Lung (tissue), 12 donors: ENCODE data around the gene HUNK. TPM values are rescaled to one million over a fixed set of nuclear protein-coding genes. Genes with fewer than 3 reads are reported as not detected.

Experiments
- ATAC-seq: fragments of 200-7000 bp; cut with Tn5 transposase; one replicate; pipeline ENCODE4 v1.9.1; 2020; ENCODE audit warnings: moderate number of reproducible peaks; ENCODE audit not compliant: insufficient read depth, low FRiP score
- DNase-seq, 3 donors: peaks; one replicate each; pipeline ENCODE4 v3.0.0-alpha.2; 2013 to 2017
- H3K27ac ChIP-seq, 2 donors: one replicate each; pipeline ENCODE4 v1.5.1; 2013; ENCODE audit warnings: mild to moderate bottlenecking in 2 of 2, moderate library complexity in 2 of 2, control low read depth in 1 of 2, inconsistent platforms in 1 of 2, low read depth in 1 of 2, low read length in 1 of 2
- H3K27me3 ChIP-seq, 3 donors: one replicate each; pipeline ENCODE4 v1.5.1; 2013; ENCODE audit warnings: low read length in 2 of 3; ENCODE audit not compliant: control insufficient read depth in 3 of 3, insufficient read depth in 3 of 3
- H3K36me3 ChIP-seq, 4 donors: one replicate each; pipeline ENCODE4 v1.5.1; 2013; ENCODE audit warnings: low read length in 4 of 4, mild to moderate bottlenecking in 1 of 4, moderate library complexity in 1 of 4; ENCODE audit not compliant: control insufficient read depth in 4 of 4, insufficient read depth in 4 of 4
- H3K4me1 ChIP-seq, 5 donors: one replicate each; pipeline ENCODE4 v1.5.1; 2013; ENCODE audit warnings: low read length in 5 of 5, mild to moderate bottlenecking in 2 of 5, moderate library complexity in 1 of 5; ENCODE audit not compliant: control insufficient read depth in 5 of 5, insufficient read depth in 5 of 5
- H3K4me3 ChIP-seq: one replicate; pipeline ENCODE4 v1.5.1; 2013; ENCODE audit warnings: mild to moderate bottlenecking, control low read depth, moderate library complexity
- H3K9ac ChIP-seq, 2 donors: one replicate each; pipeline ENCODE4 v1.5.1; 2013; ENCODE audit warnings: low read length in 2 of 2, control low read depth in 1 of 2; ENCODE audit not compliant: insufficient read depth in 1 of 2
- H3K9me3 ChIP-seq, 4 donors: one replicate each; pipeline ENCODE4 v1.5.1; 2013; ENCODE audit warnings: low read length in 3 of 4, mild to moderate bottlenecking in 1 of 4, moderate library complexity in 1 of 4; ENCODE audit not compliant: control insufficient read depth in 4 of 4, insufficient read depth in 3 of 4
- WGBS, 2 donors: extraction: QIAGEN DNeasy Blood & Tissue Kit; methylation state at CpG; one replicate each; pipeline ENCODE4 v1.1.7; 2013; 5-methylcytosine and 5-hydroxymethylcytosine counted together
- polyA plus RNA-seq, 2 donors: library from polyadenylated mRNA; stranded (reverse); fragments of 200-250 nt; gene quantifications; one replicate each; pipeline ENCODE4 v1.2.1, GENCODE V29; 2013
- total RNA-seq, 2 donors: library from RNA; depleted of rRNA in 1 of 2; stranded (reverse); fragments of >200 nt in 1 of 2; gene quantifications; one replicate each; pipeline ENCODE4 v1.2.1, GENCODE V29; 2014 to 2021
- TF ChIP-seq, protein P1 (sequence below): IDR thresholded peaks from 2 replicates; pipeline ENCODE4 v1.5.1; 2012; ENCODE audit warnings: mild to moderate bottlenecking; ENCODE audit errors: control extremely low read depth, extremely low read depth
- donor health status: control.
- donor health status: control.
- donor health status: Bipolar disorder and iron deficiency.
- donor health status: healthy.
- donor health status: DM: yes; HTN: yes; CAD: no.

The HUNK gene
- total and polyA plus RNA-seq, 4 donors, result 0.27 to 2.4 (median 1.4) TPM

DNA sequence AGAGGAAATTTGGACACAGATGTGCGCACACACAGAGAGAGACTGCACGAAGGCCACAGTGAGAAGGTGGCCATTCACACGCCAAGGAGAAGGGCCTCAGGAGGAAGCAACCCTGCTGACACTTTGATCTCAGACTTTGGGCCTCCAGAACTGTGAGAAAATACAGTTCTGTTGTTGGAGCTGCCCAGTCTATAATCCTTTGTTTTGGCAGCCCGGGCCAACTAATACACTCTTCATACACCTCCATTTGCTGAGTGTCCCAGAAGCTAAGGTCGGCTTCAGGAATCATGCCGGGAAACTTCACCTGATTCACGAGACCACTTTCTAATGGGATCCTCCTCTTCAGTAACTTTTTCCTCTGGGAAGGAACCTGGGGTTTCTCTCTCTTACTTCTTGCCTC is 23.2 kb downstream of the HUNK start:
- TF ChIP-seq, protein P1, sequence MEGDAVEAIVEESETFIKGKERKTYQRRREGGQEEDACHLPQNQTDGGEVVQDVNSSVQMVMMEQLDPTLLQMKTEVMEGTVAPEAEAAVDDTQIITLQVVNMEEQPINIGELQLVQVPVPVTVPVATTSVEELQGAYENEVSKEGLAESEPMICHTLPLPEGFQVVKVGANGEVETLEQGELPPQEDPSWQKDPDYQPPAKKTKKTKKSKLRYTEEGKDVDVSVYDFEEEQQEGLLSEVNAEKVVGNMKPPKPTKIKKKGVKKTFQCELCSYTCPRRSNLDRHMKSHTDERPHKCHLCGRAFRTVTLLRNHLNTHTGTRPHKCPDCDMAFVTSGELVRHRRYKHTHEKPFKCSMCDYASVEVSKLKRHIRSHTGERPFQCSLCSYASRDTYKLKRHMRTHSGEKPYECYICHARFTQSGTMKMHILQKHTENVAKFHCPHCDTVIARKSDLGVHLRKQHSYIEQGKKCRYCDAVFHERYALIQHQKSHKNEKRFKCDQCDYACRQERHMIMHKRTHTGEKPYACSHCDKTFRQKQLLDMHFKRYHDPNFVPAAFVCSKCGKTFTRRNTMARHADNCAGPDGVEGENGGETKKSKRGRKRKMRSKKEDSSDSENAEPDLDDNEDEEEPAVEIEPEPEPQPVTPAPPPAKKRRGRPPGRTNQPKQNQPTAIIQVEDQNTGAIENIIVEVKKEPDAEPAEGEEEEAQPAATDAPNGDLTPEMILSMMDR, result no peak
- Histone ChIP-seq H3K36me3 (no peaks in the 10 kb centered on the region), H3K27me3 (no peaks in the 10 kb centered on the region), H3K4me3 (no peak overlapping the region), H3K27ac (no peak overlapping the region), H3K4me1 (peaks cover 0 to 28% (median 10%) of the 10 kb centered on the region in 5 donors), H3K9ac (no peak overlapping the region), H3K9me3 (peaks cover 0 to 2% (median 0%) of the 10 kb centered on the region in 4 donors)
- no peak for DNase-seq
- WGBS, 2 donors, result 76 to 80% methylated on average over 7 of the region's 7 CpGs
- ATAC-seq, result no peak

DNA sequence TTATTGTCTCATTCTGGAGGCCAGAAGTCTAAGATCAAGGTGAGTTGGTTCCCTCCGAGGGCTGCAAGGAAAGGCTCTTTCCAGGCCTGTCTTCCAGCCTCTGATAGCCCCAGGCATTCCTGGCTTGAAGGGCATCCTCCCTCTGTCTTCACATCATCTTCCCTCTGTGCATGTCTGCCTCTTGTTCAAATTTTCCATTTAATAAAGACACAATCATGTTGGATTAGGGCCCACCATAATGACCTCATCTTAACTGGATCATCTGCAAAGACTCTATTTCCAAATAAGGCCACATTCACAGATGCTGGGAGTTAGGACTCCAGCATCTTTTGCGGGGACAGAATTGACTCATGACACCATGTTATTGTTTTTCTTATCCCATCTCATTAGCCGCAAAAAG is 24.5 kb downstream of the HUNK start:
- TF ChIP-seq, protein P1, result no peak
- H3K4me1 ChIP-seq, result peaks cover 0 to 22% (median 10%) of the 10 kb centered on the region in 5 donors

DNA sequence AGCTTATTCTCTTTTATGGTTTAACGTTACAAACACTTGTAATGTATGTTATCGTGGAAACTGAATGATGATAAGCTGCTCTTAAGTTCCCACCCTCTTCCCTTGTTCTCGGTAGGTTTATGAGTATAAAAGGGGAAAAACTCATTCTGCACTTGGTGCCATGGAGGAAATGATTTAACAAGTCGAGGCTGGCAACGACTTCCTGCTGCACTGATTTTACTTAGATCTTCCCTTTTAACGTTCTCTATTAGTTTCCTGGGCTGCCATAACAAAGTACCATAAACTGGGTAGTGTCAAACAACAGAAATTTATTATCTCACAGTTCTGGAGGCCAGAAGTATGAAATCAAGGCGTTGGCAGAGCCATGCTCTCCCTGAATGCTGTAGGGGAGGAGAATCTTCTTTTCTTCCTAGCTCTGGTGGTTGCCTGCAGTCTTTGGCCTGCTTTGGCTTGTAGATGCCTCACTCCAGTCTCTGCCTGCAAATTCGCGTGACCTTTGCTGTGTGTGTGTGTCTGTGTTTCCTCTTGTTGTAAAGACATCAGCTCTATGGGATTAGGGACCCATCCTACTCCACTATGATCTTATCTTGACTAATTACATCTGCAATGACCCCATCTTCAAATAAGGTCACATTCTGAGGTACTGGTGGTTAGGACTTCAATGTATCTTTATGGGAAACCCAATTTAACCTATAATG is 26.3 kb downstream of the HUNK start:
- H3K27me3 ChIP-seq, result no peaks in the 10 kb centered on the region
- H3K9me3 ChIP-seq, result peaks cover 0 to 2% (median 0%) of the 10 kb centered on the region in 4 donors
- no peak overlapping the region for H3K9ac ChIP-seq
- WGBS, 2 donors, result 23 to 36% methylated on average over 9 of the region's 9 CpGs
- DNase-seq (no peak), ATAC-seq (no peak)
- TF ChIP-seq, protein P1, result no peak
- peaks cover 0 to 22% (median 10%) of the 10 kb centered on the region in 5 donors for H3K4me1 ChIP-seq
- H3K27ac ChIP-seq, result no peak overlapping the region
- H3K4me3 ChIP-seq, result no peak overlapping the region
- H3K36me3 ChIP-seq, result no peaks in the 10 kb centered on the region

More for the DNA sequence above, 24.5 kb downstream of the HUNK start:
- H3K27me3 ChIP-seq, result no peaks in the 10 kb centered on the region
- no peak overlapping the region for H3K27ac ChIP-seq
- 90 to 92% methylated on average over 3 of the region's 3 CpGs for WGBS, 2 donors
- no peaks in the 10 kb centered on the region for H3K36me3 ChIP-seq
- no peak overlapping the region for H3K9ac ChIP-seq
- ATAC-seq, result no peak
- peaks cover 0 to 2% (median 0%) of the 10 kb centered on the region in 4 donors for H3K9me3 ChIP-seq
- no peak for DNase-seq
- no peak overlapping the region for H3K4me3 ChIP-seq
